ENCODE results near the gene OBP2B.
"Not testable (repeated sequence)": the region's sequence is repeated elsewhere in the genome, so short reads cannot be mapped to it uniquely, and the experiment has no call there.

Gene OBP2B

GRCh38 chr9:133224762-133225161, 15.7 kb upstream of the OBP2B start:
- Histone ChIP-seq H3K27me3 (ENCODE audit: insufficient read depth, poor library complexity, severe bottlenecking) (no peaks in the 10 kb centered on the region), H3K27ac (replicated peaks) (no peak overlapping the region), H3K4me3 (replicated peaks; ENCODE audit: insufficient read depth, low read length) (no peak overlapping the region)
- no peak for DNase-seq (ENCODE audit: low read depth in 1 of 2, low spot score in 1 of 2)
- TF ChIP-seq SPI1 (IDR thresholded peaks at IDR 0.05; ENCODE audit: borderline replicate concordance, low read depth) = no peak
- TF ChIP-seq POLR2AphosphoS5 (IDR thresholded peaks at IDR 0.05; ENCODE audit: low read depth) = no peak
- TF ChIP-seq CTCF (IDR thresholded peaks at IDR 0.05; ENCODE audit: insufficient read depth, low read length) = no peak
- no peak for TF ChIP-seq REST (IDR thresholded peaks at IDR 0.05; ENCODE audit: insufficient replicate concordance, low read depth)
- no peak for TF ChIP-seq GABPA (IDR thresholded peaks at IDR 0.05; ENCODE audit: low read depth)

- H3K4me3 ChIP-seq (replicated peaks; ENCODE audit: insufficient read depth, low read length); H3K27ac ChIP-seq (replicated peaks); DNase-seq (ENCODE audit: low read depth in 1 of 2, low spot score in 1 of 2): not testable (repeated sequence)
These were observed 14.2 kb upstream of the OBP2B start for GRCh38 chr9:133223159-133223756.

GRCh38 chr9:133221994-133222393, 12.9 kb upstream of the OBP2B start:
- H3K27ac ChIP-seq (replicated peaks); DNase-seq (ENCODE audit: low read depth in 1 of 2, low spot score in 1 of 2); H3K4me3 ChIP-seq (replicated peaks; ENCODE audit: insufficient read depth, low read length); H3K27me3 ChIP-seq (ENCODE audit: insufficient read depth, poor library complexity, severe bottlenecking): not testable (repeated sequence)

More at GRCh38 chr9:133223159-133223756, 14.2 kb upstream of the OBP2B start:
- not testable (repeated sequence) for H3K27me3 ChIP-seq (ENCODE audit: insufficient read depth, poor library complexity, severe bottlenecking)

GRCh38 chr9:133221177-133221809, 12.2 kb upstream of the OBP2B start:
- Histone ChIP-seq H3K27ac (replicated peaks) (no peak overlapping the region), H3K4me3 (replicated peaks; ENCODE audit: insufficient read depth, low read length) (no peak overlapping the region), H3K27me3 (ENCODE audit: insufficient read depth, poor library complexity, severe bottlenecking) (no peaks in the 10 kb centered on the region)
- no peak for DNase-seq (ENCODE audit: low read depth in 1 of 2, low spot score in 1 of 2)
- TF ChIP-seq REST (IDR thresholded peaks at IDR 0.05; ENCODE audit: insufficient replicate concordance, low read depth) = no peak
- no peak for TF ChIP-seq GABPA (IDR thresholded peaks at IDR 0.05; ENCODE audit: low read depth)
- no peak for TF ChIP-seq CTCF (IDR thresholded peaks at IDR 0.05; ENCODE audit: insufficient read depth, low read length)
- TF ChIP-seq POLR2AphosphoS5 (IDR thresholded peaks at IDR 0.05; ENCODE audit: low read depth) = no peak
- no peak for TF ChIP-seq SPI1 (IDR thresholded peaks at IDR 0.05; ENCODE audit: borderline replicate concordance, low read depth)

GRCh38 chr9:133218049-133218975, 9.3 kb upstream of the OBP2B start:
- not testable (repeated sequence) for H3K4me3 ChIP-seq (replicated peaks; ENCODE audit: insufficient read depth, low read length); DNase-seq (ENCODE audit: low read depth in 1 of 2, low spot score in 1 of 2); H3K27me3 ChIP-seq (ENCODE audit: insufficient read depth, poor library complexity, severe bottlenecking); H3K27ac ChIP-seq (replicated peaks)

- not testable (repeated sequence) for H3K4me3 ChIP-seq (replicated peaks; ENCODE audit: insufficient read depth, low read length); H3K27ac ChIP-seq (replicated peaks); DNase-seq (ENCODE audit: low read depth in 1 of 2, low spot score in 1 of 2); H3K27me3 ChIP-seq (ENCODE audit: insufficient read depth, poor library complexity, severe bottlenecking)
These were observed 8.4 kb upstream of the OBP2B start for GRCh38 chr9:133217333-133217988.

GRCh38 chr9:133214276-133214675, 5.2 kb upstream of the OBP2B start:
- H3K4me3 ChIP-seq (replicated peaks; ENCODE audit: insufficient read depth, low read length); H3K27ac ChIP-seq (replicated peaks); H3K27me3 ChIP-seq (ENCODE audit: insufficient read depth, poor library complexity, severe bottlenecking); DNase-seq (ENCODE audit: low read depth in 1 of 2, low spot score in 1 of 2): not testable (repeated sequence)

Data from HL-60 (cell line).